ENCODE results near the gene KLHL25.

The KLHL25 gene

GRCh38 chr15:85792912-85793590, 1.7 kb downstream of the KLHL25 start:
- Histone ChIP-seq H3K4me3 (peak overlapping the region; percentile 94), H3K27ac (no peak overlapping the region)
- TF ChIP-seq, protein P1, sequence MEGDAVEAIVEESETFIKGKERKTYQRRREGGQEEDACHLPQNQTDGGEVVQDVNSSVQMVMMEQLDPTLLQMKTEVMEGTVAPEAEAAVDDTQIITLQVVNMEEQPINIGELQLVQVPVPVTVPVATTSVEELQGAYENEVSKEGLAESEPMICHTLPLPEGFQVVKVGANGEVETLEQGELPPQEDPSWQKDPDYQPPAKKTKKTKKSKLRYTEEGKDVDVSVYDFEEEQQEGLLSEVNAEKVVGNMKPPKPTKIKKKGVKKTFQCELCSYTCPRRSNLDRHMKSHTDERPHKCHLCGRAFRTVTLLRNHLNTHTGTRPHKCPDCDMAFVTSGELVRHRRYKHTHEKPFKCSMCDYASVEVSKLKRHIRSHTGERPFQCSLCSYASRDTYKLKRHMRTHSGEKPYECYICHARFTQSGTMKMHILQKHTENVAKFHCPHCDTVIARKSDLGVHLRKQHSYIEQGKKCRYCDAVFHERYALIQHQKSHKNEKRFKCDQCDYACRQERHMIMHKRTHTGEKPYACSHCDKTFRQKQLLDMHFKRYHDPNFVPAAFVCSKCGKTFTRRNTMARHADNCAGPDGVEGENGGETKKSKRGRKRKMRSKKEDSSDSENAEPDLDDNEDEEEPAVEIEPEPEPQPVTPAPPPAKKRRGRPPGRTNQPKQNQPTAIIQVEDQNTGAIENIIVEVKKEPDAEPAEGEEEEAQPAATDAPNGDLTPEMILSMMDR (IDR thresholded peaks at IDR 0.05): no peak
- no peak for DNase-seq (ENCODE audit: low spot score)

GRCh38 chr15:85792102-85792731, 2.5 kb downstream of the KLHL25 start:
- TF ChIP-seq, protein P1 (IDR thresholded peaks at IDR 0.05): no peak
- DNase-seq (ENCODE audit: low spot score): no peak
- Histone ChIP-seq H3K4me3 (peak overlapping the region; percentile 94), H3K27ac (no peak overlapping the region)

DNA sequence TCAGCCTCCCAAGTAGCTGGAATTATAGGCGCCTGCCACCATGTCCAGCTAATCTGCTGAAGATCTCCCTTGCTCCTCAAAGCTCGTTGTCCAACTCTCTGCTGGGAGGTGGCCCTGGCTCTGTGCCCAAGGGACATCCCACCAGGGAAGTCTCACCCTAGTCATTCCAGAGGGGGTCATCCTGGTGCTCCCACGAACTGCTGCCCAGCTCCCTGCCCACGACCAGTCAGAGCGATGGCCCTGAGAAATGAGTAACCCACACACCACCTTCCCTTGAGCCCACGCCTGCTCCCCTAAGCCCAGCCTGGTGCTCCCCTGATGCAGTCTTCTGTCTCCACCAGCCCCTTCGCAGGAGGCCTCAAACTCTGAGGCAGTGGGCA, 5.2 kb downstream of the KLHL25 start:
- no peak overlapping the region for H3K27ac ChIP-seq
- H3K4me3 ChIP-seq: no peak overlapping the region
- no peak for DNase-seq (ENCODE audit: low spot score)
- TF ChIP-seq, protein P1 (IDR thresholded peaks at IDR 0.05): no peak

DNA sequence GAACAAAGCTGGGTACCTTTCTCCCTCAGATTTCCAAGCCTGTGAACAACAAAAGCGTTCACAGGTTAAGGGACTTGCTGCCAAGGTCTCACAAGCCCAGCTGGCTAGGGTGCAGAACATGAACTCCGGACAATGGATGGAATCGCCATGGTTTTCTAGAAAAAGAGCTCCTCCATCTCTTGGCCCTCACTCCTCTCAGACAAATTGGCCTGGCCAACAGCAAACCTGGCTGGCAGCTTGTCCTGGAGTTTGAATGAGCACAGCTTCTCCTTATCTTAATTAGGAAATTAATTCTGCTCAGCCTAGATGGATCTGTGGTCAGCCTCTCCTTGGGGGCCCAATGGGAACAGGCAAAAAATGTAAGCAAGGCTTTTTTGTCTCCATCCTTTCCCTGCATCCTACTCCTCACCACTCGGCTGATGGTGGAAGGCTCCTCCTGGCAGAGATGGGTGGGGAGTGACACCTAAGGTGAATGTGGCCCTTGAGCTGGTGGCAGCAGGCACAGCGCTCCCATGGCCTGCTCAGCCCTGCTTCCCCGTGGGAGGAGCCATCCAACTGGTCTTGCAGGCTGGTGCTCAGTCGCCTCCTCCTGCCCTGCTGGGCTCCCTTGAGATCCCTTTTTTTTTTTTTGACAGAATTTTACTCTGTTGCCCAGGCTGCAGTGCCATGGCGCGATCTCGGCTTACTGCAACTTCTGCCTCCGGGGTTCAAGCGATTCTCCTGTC, 5.8 kb downstream of the KLHL25 start:
- no peak for DNase-seq (ENCODE audit: low spot score)

DNA sequence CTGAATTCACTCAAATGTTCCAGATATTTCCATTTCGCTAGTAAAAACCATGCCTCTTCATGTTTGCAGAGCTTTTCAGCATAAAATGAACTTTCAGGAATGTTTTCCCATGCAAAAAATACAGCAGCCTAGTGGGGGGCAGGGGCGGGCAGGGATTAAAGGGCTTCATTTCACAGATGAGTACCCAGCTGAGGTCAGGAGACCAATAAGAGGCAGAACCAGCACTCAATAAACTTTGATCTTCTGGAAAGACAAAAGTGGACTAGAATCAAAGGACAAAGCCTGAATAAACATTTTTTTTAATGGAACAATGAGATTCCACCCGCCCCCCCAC, 8.0 kb downstream of the KLHL25 start:
- Histone ChIP-seq H3K27ac (no peak overlapping the region), H3K4me3 (no peak overlapping the region)

More for the DNA sequence above, 5.8 kb downstream of the KLHL25 start:
- no peak overlapping the region for H3K27ac ChIP-seq
- TF ChIP-seq, protein P1 (IDR thresholded peaks at IDR 0.05): no peak
- no peak overlapping the region for H3K4me3 ChIP-seq

GRCh38 chr15:85785887-85786780, 8.6 kb downstream of the KLHL25 start:
- DNase-seq (ENCODE audit: low spot score): no peak
- H3K27ac ChIP-seq: peak overlapping the region; percentile 29 to 55
- H3K4me3 ChIP-seq: peak overlapping the region; percentile 25
- TF ChIP-seq, protein P1 (IDR thresholded peaks at IDR 0.05): no peak

More for the DNA sequence above, 8.0 kb downstream of the KLHL25 start:
- no peak for DNase-seq (ENCODE audit: low spot score)
- TF ChIP-seq, protein P1 (IDR thresholded peaks at IDR 0.05): no peak
